H9 (cell line): ENCODE results near the gene IGF1. TPM values are rescaled to one million over a fixed set of nuclear protein-coding genes. Genes with fewer than 3 reads are reported as not detected.

ENCODE experiments used
- DNase-seq: peaks from one replicate; pipeline ENCODE4 v3.0.0-alpha.2; 2017
- H2AFZ ChIP-seq: one replicate; pipeline ENCODE4 v1.6.1; 2013; ENCODE audit warnings: mild to moderate bottlenecking, low read length, control low read depth, moderate library complexity
- H2AK5ac ChIP-seq: 2 replicates; pipeline ENCODE4 v1.6.1; 2013; ENCODE audit warnings: low read length, control low read depth, mixed read lengths; ENCODE audit not compliant: insufficient read length
- H2BK120ac ChIP-seq: one replicate; pipeline ENCODE4 v1.6.1; 2013; ENCODE audit warnings: low read depth, mild to moderate bottlenecking, low read length, control low read depth, inconsistent platforms; ENCODE audit not compliant: poor library complexity, severe bottlenecking
- H2BK12ac ChIP-seq: 2 replicates; pipeline ENCODE4 v1.6.1; 2013; ENCODE audit warnings: low read length, control low read depth, mixed read lengths, low read depth; ENCODE audit not compliant: insufficient read length
- H2BK15ac ChIP-seq: 2 replicates; pipeline ENCODE4 v1.6.1; 2013; ENCODE audit warnings: low read depth, low read length, control low read depth
- H2BK20ac ChIP-seq: one replicate; pipeline ENCODE4 v1.6.1; 2013; ENCODE audit warnings: low read depth, mild to moderate bottlenecking, low read length, control low read depth, inconsistent platforms; ENCODE audit not compliant: poor library complexity, severe bottlenecking
- H2BK5ac ChIP-seq: 2 replicates; pipeline ENCODE4 v1.6.1; 2013; ENCODE audit warnings: low read length, control low read depth, mixed read lengths; ENCODE audit not compliant: insufficient read length
- H3K14ac ChIP-seq: 2 replicates; pipeline ENCODE4 v1.6.1; 2013; ENCODE audit warnings: low read length, control low read depth; ENCODE audit not compliant: insufficient read depth
- H3K18ac ChIP-seq: 2 replicates; pipeline ENCODE4 v1.6.1; 2013; ENCODE audit warnings: low read depth, mild to moderate bottlenecking, mixed read lengths, low read length, control low read depth; ENCODE audit not compliant: insufficient read length
- H3K23ac ChIP-seq: 2 replicates; pipeline ENCODE4 v1.6.1; 2013; ENCODE audit warnings: low read length, control low read depth, mixed read lengths, low read depth; ENCODE audit not compliant: insufficient read length
- H3K23me2 ChIP-seq: 2 replicates; pipeline ENCODE4 v1.6.1; 2013; ENCODE audit warnings: low read depth, mild to moderate bottlenecking, mixed read lengths, low read length, control low read depth; ENCODE audit not compliant: insufficient read length, poor library complexity, severe bottlenecking
- H3K27ac ChIP-seq: 2 replicates; pipeline ENCODE4 v1.5.1; 2013; ENCODE audit warnings: low read length, control low read depth, mixed read lengths, low read depth; ENCODE audit not compliant: insufficient read length
- H3K27me3 ChIP-seq: 2 replicates; pipeline ENCODE4 v1.6.1; 2013; ENCODE audit warnings: low read length, control low read depth, inconsistent platforms; ENCODE audit not compliant: insufficient read depth
- H3K4ac ChIP-seq: 2 replicates; pipeline ENCODE4 v1.6.1; 2013; ENCODE audit warnings: low read depth, mild to moderate bottlenecking, control low read depth, inconsistent platforms, low read length, moderate library complexity
- H3K4me1 ChIP-seq: 2 replicates; pipeline ENCODE4 v1.6.1; 2013; ENCODE audit warnings: low read length, control low read depth, inconsistent platforms; ENCODE audit not compliant: insufficient read depth
- H3K4me2 ChIP-seq: 2 replicates; pipeline ENCODE4 v1.6.1; 2013; ENCODE audit warnings: low read length, control low read depth, mixed read lengths; ENCODE audit not compliant: insufficient read length, insufficient read depth
- H3K56ac ChIP-seq: 2 replicates; pipeline ENCODE4 v1.6.1; 2013; ENCODE audit warnings: low read depth, mild to moderate bottlenecking, mixed read lengths, low read length, control low read depth; ENCODE audit not compliant: insufficient read length
- H3K79me1 ChIP-seq: 2 replicates; pipeline ENCODE4 v1.6.1; 2013; ENCODE audit warnings: low read depth, mild to moderate bottlenecking, moderate library complexity, low read length, control low read depth, inconsistent platforms; ENCODE audit not compliant: insufficient read depth, poor library complexity, severe bottlenecking
- H3K79me2 ChIP-seq: 2 replicates; pipeline ENCODE4 v1.6.1; 2013; ENCODE audit warnings: low read length, control low read depth, inconsistent platforms; ENCODE audit not compliant: insufficient read depth
- H3K9ac ChIP-seq: 2 replicates; pipeline ENCODE4 v1.6.1; 2013; ENCODE audit warnings: low read length, control low read depth, mixed read lengths; ENCODE audit not compliant: insufficient read length; ENCODE audit errors: extremely low read depth
- H3K9me3 ChIP-seq: one replicate; pipeline ENCODE4 v1.6.1; 2013; ENCODE audit warnings: low read depth, low read length, inconsistent platforms; ENCODE audit not compliant: control insufficient read depth
- H3T11ph ChIP-seq: one replicate; pipeline ENCODE4 v1.6.1; 2013; ENCODE audit warnings: mild to moderate bottlenecking, low read length, control low read depth, inconsistent platforms
- H4K20me1 ChIP-seq: one replicate; pipeline ENCODE4 v1.6.1; 2013; ENCODE audit not compliant: control insufficient read depth, insufficient read length, insufficient read depth
- H4K5ac ChIP-seq: 2 replicates; pipeline ENCODE4 v1.6.1; 2013; ENCODE audit warnings: low read depth, mild to moderate bottlenecking, mixed read lengths, low read length, control low read depth; ENCODE audit not compliant: insufficient read length
- H4K8ac ChIP-seq: replicated peaks from 2 replicates; pipeline ENCODE4 v1.6.1; 2013; ENCODE audit warnings: low read length, control low read depth, mixed read lengths, low read depth; ENCODE audit not compliant: insufficient read length
- H4K91ac ChIP-seq: 2 replicates; pipeline ENCODE4 v1.6.1; 2013; ENCODE audit warnings: low read depth, mild to moderate bottlenecking, moderate library complexity, mixed read lengths, low read length, control low read depth; ENCODE audit not compliant: insufficient read length
- H3K27ac Mint-ChIP-seq, 3 experiments: 2 replicates in 2 of 3; 3 replicates in 1 of 3; pipeline ENCODE4 v1.8.0; 2020 to 2021; ENCODE audit warnings: mixed read lengths in 3 of 3, mild to moderate bottlenecking in 1 of 3, moderate library complexity in 1 of 3
- H3K27me3 Mint-ChIP-seq: 2 replicates; pipeline ENCODE4 v1.8.0; 2021; ENCODE audit warnings: low read depth, mild to moderate bottlenecking, moderate library complexity, mixed read lengths
- H3K36me3 Mint-ChIP-seq, 3 experiments: 2 replicates in 2 of 3; 3 replicates in 1 of 3; pipeline ENCODE4 v1.8.0; 2020 to 2021; ENCODE audit warnings: low read depth in 3 of 3, mixed read lengths in 3 of 3; ENCODE audit not compliant: insufficient read depth in 1 of 3
- H3K4me1 Mint-ChIP-seq, 2 experiments: 2 replicates each; pipeline ENCODE4 v1.8.0; 2020; ENCODE audit warnings: mixed read lengths in 2 of 2
- H3K4me3 Mint-ChIP-seq, 2 experiments: 2 replicates in 1 of 2; 3 replicates in 1 of 2; pipeline ENCODE4 v1.8.0; 2020 to 2021; ENCODE audit warnings: mild to moderate bottlenecking in 2 of 2, mixed read lengths in 2 of 2, moderate library complexity in 1 of 2
- H3K9me3 Mint-ChIP-seq, 2 experiments: 2 replicates in 1 of 2; 3 replicates in 1 of 2; pipeline ENCODE4 v1.8.0; 2020; ENCODE audit warnings: mild to moderate bottlenecking in 2 of 2, mixed read lengths in 2 of 2, moderate library complexity in 1 of 2
- CTCF ChIP-seq: fragments of 200-600 bp; sonication (generic); conservative IDR thresholded peaks from 3 replicates; pipeline ENCODE4 v1.8.0; 2021; ENCODE audit warnings: antibody characterized with exemption, mild to moderate bottlenecking
- WGBS: extraction: QIAGEN DNeasy Blood & Tissue Kit; methylation state at CpG from one replicate; pipeline ENCODE4 v1.1.7; 2013; ENCODE audit warnings: missing lambda C conversion rate, low lambda C conversion rate, mixed read lengths; ENCODE audit not compliant: insufficient read length; ENCODE audit errors: extremely low coverage; 5-methylcytosine and 5-hydroxymethylcytosine counted together
- total RNA-seq: library from RNA; stranded (reverse); gene quantifications from 2 replicates; pipeline ENCODE4 v1.2.1, GENCODE V29; 2021

IGF1 gene
- total RNA-seq, 1 experiment from 2014 or later, result not detected

- H3K27me3 Mint-ChIP-seq, result no peaks in the 10 kb centered on the region
- H4K20me1 ChIP-seq, result no peaks in the 10 kb centered on the region
- no peaks in the 10 kb centered on the region for H3K79me1 ChIP-seq
- no peaks in the 10 kb centered on the region for H3K23me2 ChIP-seq
- no peak overlapping the region for H3K18ac ChIP-seq
- no peak overlapping the region for H3T11ph ChIP-seq
- H3K36me3 Mint-ChIP-seq, result no peaks in the 10 kb centered on the region; a peak in 1 of 7 replicates
- no peak overlapping the region for H3K27ac Mint-ChIP-seq
- no peak overlapping the region for H2BK20ac ChIP-seq
- no peak overlapping the region for H3K4me3 Mint-ChIP-seq
- no CpG with 5 or more reads among the region's 2 CpGs for WGBS
- no peak overlapping the region for H2BK12ac ChIP-seq
- H2AFZ ChIP-seq, result no peak overlapping the region
- no peak for TF ChIP-seq CTCF
- peaks cover 2 to 6% of the 10 kb centered on the region in 2 experiments; a peak in 2 of 5 replicates for H3K9me3 Mint-ChIP-seq
- no peak overlapping the region for H2BK15ac ChIP-seq
- H4K5ac ChIP-seq, result peak overlapping the region; percentile 83
- no peak overlapping the region for H3K9ac ChIP-seq
- no peak for DNase-seq
- H4K91ac ChIP-seq, result no peak overlapping the region
- H3K23ac ChIP-seq, result no peak overlapping the region
- no peak overlapping the region for H3K14ac ChIP-seq
- no peak overlapping the region for H3K4ac ChIP-seq
- H3K56ac ChIP-seq, result no peak overlapping the region
- no peaks in the 10 kb centered on the region for H3K9me3 ChIP-seq
- no peak overlapping the region for H2AK5ac ChIP-seq
- no peak overlapping the region for H3K27ac ChIP-seq
- H3K4me2 ChIP-seq, result no peak overlapping the region
- H4K8ac ChIP-seq, result no peak overlapping the region
- H2BK5ac ChIP-seq, result peak overlapping the region; percentile 53
- H3K79me2 ChIP-seq, result no peaks in the 10 kb centered on the region
- H2BK120ac ChIP-seq, result no peak overlapping the region
- no peaks in the 10 kb centered on the region for H3K4me1 ChIP-seq
- peaks cover 5 to 7% of the 10 kb centered on the region in 2 experiments; a peak in 3 of 4 replicates for H3K4me1 Mint-ChIP-seq
- H3K27me3 ChIP-seq, result no peaks in the 10 kb centered on the region
These were observed 5.8 kb upstream of the IGF1 start for GRCh38 chr12:102486153-102486552.
